ENCODE data around the gene ARX.

ARX gene

GRCh38 chrX:24999511-24999910 is 16.3 kb downstream of the ARX start:
- no peaks in the 10 kb centered on the region for H3K36me3 ChIP-seq (ENCODE audit: insufficient read depth, low read length)
- no peak for DNase-seq (ENCODE audit: low read depth, low spot score)
- TF ChIP-seq FOXP2 (optimal IDR thresholded peaks at IDR 0.05; ENCODE audit: control extremely low read depth, extremely low read length, insufficient read depth) (no peak), EZH2 (IDR thresholded peaks at IDR 0.05) (no peak), POLR2AphosphoS5 (IDR thresholded peaks at IDR 0.05; ENCODE audit: borderline replicate concordance, low read depth, low read length) (no peak)
- no peak overlapping the region for H3K27ac ChIP-seq
- no peak overlapping the region for H3K4me3 ChIP-seq
- no peaks in the 10 kb centered on the region for H3K9me3 ChIP-seq (ENCODE audit: low read depth, low read length)
- no peak overlapping the region for H3K9ac ChIP-seq (ENCODE audit: insufficient read length)

DNA sequence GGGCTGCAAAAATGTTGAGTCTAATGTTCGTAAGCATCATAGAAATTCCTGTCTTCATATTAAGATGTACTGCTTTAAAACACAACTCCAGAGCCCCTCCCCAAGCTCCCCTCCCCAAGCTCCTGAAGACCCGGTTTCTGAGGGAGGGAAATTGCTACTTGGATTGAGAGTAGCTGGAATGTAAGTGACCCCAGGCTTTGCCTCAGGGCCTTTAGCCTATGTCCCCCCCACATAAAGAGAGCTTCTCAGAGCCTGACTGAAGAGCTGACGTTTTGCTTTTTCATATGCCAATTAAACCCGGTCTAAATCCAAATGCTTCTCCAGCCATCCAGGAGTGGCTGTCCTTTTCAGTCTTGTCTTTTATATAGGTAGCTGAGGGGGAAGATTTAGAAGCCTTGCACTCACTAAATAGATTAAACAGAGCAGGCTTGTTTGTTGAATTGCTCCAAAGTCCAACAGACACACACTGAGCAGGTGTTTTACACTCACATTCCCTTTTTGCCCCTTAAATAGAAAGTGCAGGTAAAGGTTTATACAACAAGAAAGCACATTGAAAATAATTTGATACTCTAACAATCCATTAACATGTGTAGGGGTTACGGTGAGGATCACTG is 19.6 kb downstream of the ARX start:
- Histone ChIP-seq H3K9ac (ENCODE audit: insufficient read length) (no peak overlapping the region), H3K4me3 (no peak overlapping the region), H3K36me3 (ENCODE audit: insufficient read depth, low read length) (no peaks in the 10 kb centered on the region), H3K9me3 (ENCODE audit: low read depth, low read length) (no peaks in the 10 kb centered on the region), H3K27ac (no peak overlapping the region)
- no peak for DNase-seq (ENCODE audit: low read depth, low spot score)
- no peak for TF ChIP-seq POLR2AphosphoS5 (IDR thresholded peaks at IDR 0.05; ENCODE audit: borderline replicate concordance, low read depth, low read length)
- no peak for TF ChIP-seq EZH2 (IDR thresholded peaks at IDR 0.05)
- TF ChIP-seq FOXP2 (optimal IDR thresholded peaks at IDR 0.05; ENCODE audit: control extremely low read depth, extremely low read length, insufficient read depth): no peak

GRCh38 chrX:24993879-24994278 is 21.9 kb downstream of the ARX start:
- Histone ChIP-seq H3K4me3 (no peak overlapping the region), H3K27ac (no peak overlapping the region), H3K9ac (ENCODE audit: insufficient read length) (no peak overlapping the region), H3K9me3 (ENCODE audit: low read depth, low read length) (no peaks in the 10 kb centered on the region), H3K36me3 (ENCODE audit: insufficient read depth, low read length) (no peaks in the 10 kb centered on the region)
- no peak for DNase-seq (ENCODE audit: low read depth, low spot score)
- TF ChIP-seq FOXP2 (optimal IDR thresholded peaks at IDR 0.05; ENCODE audit: control extremely low read depth, extremely low read length, insufficient read depth): no peak
- no peak for TF ChIP-seq POLR2AphosphoS5 (IDR thresholded peaks at IDR 0.05; ENCODE audit: borderline replicate concordance, low read depth, low read length)
- no peak for TF ChIP-seq EZH2 (IDR thresholded peaks at IDR 0.05)

DNA sequence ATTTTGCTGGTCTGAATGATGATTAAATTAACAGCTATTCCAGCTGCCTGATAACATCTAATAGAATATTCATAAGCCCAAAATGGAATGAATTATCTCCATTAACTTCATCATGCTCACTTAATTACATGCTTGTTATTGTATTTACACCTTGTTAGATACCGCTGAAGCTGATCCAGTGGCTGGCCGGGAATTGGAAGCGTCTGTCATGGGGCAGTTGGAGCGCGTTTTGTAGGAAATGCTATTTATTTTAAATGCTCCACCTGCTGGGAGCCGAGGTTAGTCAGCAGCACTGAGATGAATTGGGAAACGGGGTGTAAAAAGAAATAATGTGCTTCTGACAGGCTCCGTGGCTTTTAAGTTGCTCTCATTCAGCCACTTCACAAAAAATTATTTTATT is 25.2 kb downstream of the ARX start:
- Histone ChIP-seq H3K27ac (no peak overlapping the region), H3K36me3 (ENCODE audit: insufficient read depth, low read length) (peaks cover 3% of the 10 kb centered on the region; the same call in 1 of the 2 replicates), H3K9me3 (ENCODE audit: low read depth, low read length) (no peaks in the 10 kb centered on the region), H3K9ac (ENCODE audit: insufficient read length) (no peak overlapping the region), H3K4me3 (no peak overlapping the region)
- TF ChIP-seq EZH2 (IDR thresholded peaks at IDR 0.05): no peak
- TF ChIP-seq POLR2AphosphoS5 (IDR thresholded peaks at IDR 0.05; ENCODE audit: borderline replicate concordance, low read depth, low read length): no peak
- no peak for TF ChIP-seq FOXP2 (optimal IDR thresholded peaks at IDR 0.05; ENCODE audit: control extremely low read depth, extremely low read length, insufficient read depth)
- DNase-seq (ENCODE audit: low read depth, low spot score): no peak

- no peaks in the 10 kb centered on the region for H3K9me3 ChIP-seq (ENCODE audit: low read depth, low read length)
- peaks cover 3% of the 10 kb centered on the region; the same call in 1 of the 2 replicates for H3K36me3 ChIP-seq (ENCODE audit: insufficient read depth, low read length)
- DNase-seq (ENCODE audit: low read depth, low spot score): no peak
- TF ChIP-seq POLR2AphosphoS5 (IDR thresholded peaks at IDR 0.05; ENCODE audit: borderline replicate concordance, low read depth, low read length) (no peak), EZH2 (IDR thresholded peaks at IDR 0.05) (no peak), FOXP2 (optimal IDR thresholded peaks at IDR 0.05; ENCODE audit: control extremely low read depth, extremely low read length, insufficient read depth) (no peak)
- no peak overlapping the region for H3K4me3 ChIP-seq
- no peak overlapping the region for H3K9ac ChIP-seq (ENCODE audit: insufficient read length)
- H3K27ac ChIP-seq: no peak overlapping the region
Measured at GRCh38 chrX:24988314-24988713, 27.5 kb downstream of the ARX start.

- TF ChIP-seq FOXP2 (optimal IDR thresholded peaks at IDR 0.05; ENCODE audit: control extremely low read depth, extremely low read length, insufficient read depth): no peak
- TF ChIP-seq POLR2AphosphoS5 (IDR thresholded peaks at IDR 0.05; ENCODE audit: borderline replicate concordance, low read depth, low read length): no peak
- TF ChIP-seq EZH2 (IDR thresholded peaks at IDR 0.05): no peak
- Histone ChIP-seq H3K4me3 (no peak overlapping the region), H3K36me3 (ENCODE audit: insufficient read depth, low read length) (peaks cover 3% of the 10 kb centered on the region; the same call in 1 of the 2 replicates), H3K27ac (no peak overlapping the region), H3K9ac (ENCODE audit: insufficient read length) (no peak overlapping the region), H3K9me3 (ENCODE audit: low read depth, low read length) (no peaks in the 10 kb centered on the region)
- DNase-seq (ENCODE audit: low read depth, low spot score): no peak
Measured at GRCh38 chrX:24987731-24988130, 28.0 kb downstream of the ARX start.

GRCh38 chrX:24985120-24985519 is 30.6 kb downstream of the ARX start:
- H3K9ac ChIP-seq (ENCODE audit: insufficient read length): no peak overlapping the region
- no peak overlapping the region for H3K27ac ChIP-seq
- TF ChIP-seq EZH2 (IDR thresholded peaks at IDR 0.05): no peak
- TF ChIP-seq FOXP2 (optimal IDR thresholded peaks at IDR 0.05; ENCODE audit: control extremely low read depth, extremely low read length, insufficient read depth): no peak
- no peak for TF ChIP-seq POLR2AphosphoS5 (IDR thresholded peaks at IDR 0.05; ENCODE audit: borderline replicate concordance, low read depth, low read length)
- DNase-seq (ENCODE audit: low read depth, low spot score): no peak
- no peak overlapping the region for H3K4me3 ChIP-seq
- peaks cover 3% of the 10 kb centered on the region; the same call in 1 of the 2 replicates for H3K36me3 ChIP-seq (ENCODE audit: insufficient read depth, low read length)
- H3K9me3 ChIP-seq (ENCODE audit: low read depth, low read length): no peaks in the 10 kb centered on the region

DNA sequence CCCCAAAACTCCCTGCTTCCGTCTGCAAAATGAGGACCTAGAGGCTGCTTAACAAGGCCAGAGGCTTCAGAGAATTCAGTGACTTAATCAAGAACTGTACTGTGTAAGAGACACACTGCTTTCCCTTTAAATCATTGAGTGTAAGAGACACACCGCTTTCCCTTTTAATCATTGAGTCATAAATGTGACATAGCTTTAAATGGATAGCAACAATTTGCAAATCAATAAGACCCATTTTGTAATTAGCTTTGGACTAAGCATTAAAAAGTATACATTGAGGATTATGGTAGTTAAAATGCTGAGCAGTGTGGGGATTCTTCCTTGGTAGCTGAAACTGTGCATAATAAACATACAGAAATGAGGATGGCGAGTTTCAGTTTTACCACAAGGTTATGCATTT is 31.8 kb downstream of the ARX start:
- TF ChIP-seq FOXP2 (optimal IDR thresholded peaks at IDR 0.05; ENCODE audit: control extremely low read depth, extremely low read length, insufficient read depth) (no peak), EZH2 (IDR thresholded peaks at IDR 0.05) (no peak), POLR2AphosphoS5 (IDR thresholded peaks at IDR 0.05; ENCODE audit: borderline replicate concordance, low read depth, low read length) (no peak)
- H3K36me3 ChIP-seq (ENCODE audit: insufficient read depth, low read length): peaks cover 3% of the 10 kb centered on the region; the same call in 1 of the 2 replicates
- H3K9ac ChIP-seq (ENCODE audit: insufficient read length): no peak overlapping the region
- no peak overlapping the region for H3K4me3 ChIP-seq
- no peaks in the 10 kb centered on the region for H3K9me3 ChIP-seq (ENCODE audit: low read depth, low read length)
- no peak overlapping the region for H3K27ac ChIP-seq
- DNase-seq (ENCODE audit: low read depth, low spot score): no peak
